GM12873 (cell line): Measurements from ENCODE around the gene RRM1.

Experiments used
- CTCF ChIP-seq: IDR thresholded peaks from 2 replicates; pipeline ENCODE4 v1.5.1; 2012; ENCODE audit warnings: low read depth, mild to moderate bottlenecking, moderate library complexity, low read length, control low read depth; ENCODE audit not compliant: insufficient read depth; ENCODE audit errors: missing control alignments

RRM1 gene

GRCh38 chr11:4095509-4096230, 1.1 kb downstream of the RRM1 start:
- TF ChIP-seq CTCF = peak; percentile 22

- TF ChIP-seq CTCF = no peak
These were observed 3.5 kb downstream of the RRM1 start for GRCh38 chr11:4098026-4098621.

GRCh38 chr11:4102711-4103110, 8.1 kb downstream of the RRM1 start:
- TF ChIP-seq CTCF = no peak

GRCh38 chr11:4103269-4103668, 8.7 kb downstream of the RRM1 start:
- TF ChIP-seq CTCF = no peak

- TF ChIP-seq CTCF = no peak
These were observed 11.3 kb downstream of the RRM1 start for GRCh38 chr11:4105916-4106315.

- no peak for TF ChIP-seq CTCF
These were observed 17.2 kb downstream of the RRM1 start for GRCh38 chr11:4111834-4112233.

- no peak for TF ChIP-seq CTCF
These were observed 20.5 kb downstream of the RRM1 start for GRCh38 chr11:4115128-4115527.
